Measurements from ENCODE around the gene ENTR1.

The ENTR1 gene

GRCh38 chr9:136443087-136443486 lies 32.7 kb upstream of the ENTR1 start:
- TF ChIP-seq CTCF (conservative IDR thresholded peaks at IDR 0.05) = no peak
- no peak for TF ChIP-seq ZFX (IDR thresholded peaks at IDR 0.05)
- no peak overlapping the region for H3K27ac ChIP-seq

DNA sequence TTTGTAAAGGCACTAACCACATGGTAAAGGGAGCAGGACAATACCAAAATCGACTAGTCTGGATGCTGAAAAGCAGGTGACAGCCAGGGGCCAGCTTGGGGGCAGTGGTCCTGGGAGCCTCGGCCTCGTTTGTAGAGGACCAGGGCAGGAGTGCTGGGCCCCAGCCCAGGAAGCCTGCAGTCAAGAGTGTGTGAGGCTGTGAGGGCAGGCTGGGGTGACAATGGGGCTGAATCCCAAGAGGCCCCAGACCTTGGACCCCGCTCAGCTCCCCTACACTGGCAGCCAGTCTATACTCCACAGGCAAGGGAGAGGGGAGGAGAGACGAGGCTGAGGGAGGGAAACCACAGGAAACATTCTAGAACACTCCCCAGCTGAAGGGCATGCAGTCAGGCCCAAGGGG lies 31.9 kb upstream of the ENTR1 start:
- TF ChIP-seq ZFX (IDR thresholded peaks at IDR 0.05) (no peak), CTCF (conservative IDR thresholded peaks at IDR 0.05) (no peak)
- H3K27ac ChIP-seq = no peak overlapping the region

GRCh38 chr9:136441681-136442245 lies 31.3 kb upstream of the ENTR1 start:
- H3K27ac ChIP-seq = no peak overlapping the region
- TF ChIP-seq ZFX (IDR thresholded peaks at IDR 0.05) (no peak), CTCF (conservative IDR thresholded peaks at IDR 0.05) (no peak)

GRCh38 chr9:136441191-136441680 lies 30.8 kb upstream of the ENTR1 start:
- H3K27ac ChIP-seq = no peak overlapping the region
- TF ChIP-seq CTCF (conservative IDR thresholded peaks at IDR 0.05) = no peak
- no peak for TF ChIP-seq ZFX (IDR thresholded peaks at IDR 0.05)

DNA sequence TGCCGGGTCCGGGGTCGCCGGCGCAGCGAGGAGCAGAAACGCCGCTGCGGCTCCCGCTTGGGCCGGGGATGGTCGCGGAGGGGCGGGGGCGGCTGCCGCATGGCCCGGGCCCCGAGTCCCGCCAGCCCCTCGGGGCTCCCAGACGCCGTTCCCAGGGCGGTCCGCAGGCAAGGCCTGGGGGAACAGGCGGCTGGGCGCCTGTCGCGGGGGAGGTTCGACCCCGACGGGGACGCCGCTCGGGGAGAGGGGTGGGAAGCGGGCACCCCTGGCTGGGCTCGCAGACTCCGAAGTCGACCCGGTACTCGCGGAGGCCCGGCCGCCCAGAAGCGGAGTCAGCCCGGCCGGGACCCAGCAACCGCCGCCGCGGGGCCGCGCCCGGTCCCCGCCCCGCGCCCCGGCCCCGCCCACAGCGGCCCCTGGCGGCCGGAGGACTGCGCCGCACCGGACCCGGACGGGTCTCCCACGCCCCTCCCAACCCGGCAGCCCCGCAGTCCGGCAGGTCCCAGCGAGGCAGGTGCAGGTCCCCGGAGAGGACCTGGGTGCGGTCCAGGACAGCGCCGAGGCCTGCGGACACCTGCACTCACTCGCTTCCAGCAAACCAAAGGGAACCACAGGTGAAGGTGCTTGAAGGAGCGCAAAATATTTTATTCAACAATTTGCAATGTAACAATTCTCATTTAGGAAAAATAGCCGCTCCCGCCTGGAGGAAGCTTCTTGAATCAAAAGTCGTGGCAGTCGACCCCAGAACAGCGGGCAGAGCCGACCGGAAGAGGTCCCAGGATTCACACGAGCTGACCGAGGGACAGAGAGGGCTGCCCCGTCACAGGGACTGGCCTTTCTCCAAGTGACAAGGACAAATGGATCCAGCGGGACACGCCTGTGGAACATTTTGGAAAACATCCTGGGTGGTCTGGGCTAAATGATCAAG lies 29.3 kb upstream of the ENTR1 start, which contains the start of gene INPP5E:
Gene INPP5E, minus strand, starts transcription at position 365 of the 928 bp plus-strand sequence. CDS start 426 bp downstream, outside the sequence.
- TF ChIP-seq ZFX (IDR thresholded peaks at IDR 0.05) = peak; percentile 97
- TF ChIP-seq CTCF (conservative IDR thresholded peaks at IDR 0.05) = peak; percentile 99

DNA sequence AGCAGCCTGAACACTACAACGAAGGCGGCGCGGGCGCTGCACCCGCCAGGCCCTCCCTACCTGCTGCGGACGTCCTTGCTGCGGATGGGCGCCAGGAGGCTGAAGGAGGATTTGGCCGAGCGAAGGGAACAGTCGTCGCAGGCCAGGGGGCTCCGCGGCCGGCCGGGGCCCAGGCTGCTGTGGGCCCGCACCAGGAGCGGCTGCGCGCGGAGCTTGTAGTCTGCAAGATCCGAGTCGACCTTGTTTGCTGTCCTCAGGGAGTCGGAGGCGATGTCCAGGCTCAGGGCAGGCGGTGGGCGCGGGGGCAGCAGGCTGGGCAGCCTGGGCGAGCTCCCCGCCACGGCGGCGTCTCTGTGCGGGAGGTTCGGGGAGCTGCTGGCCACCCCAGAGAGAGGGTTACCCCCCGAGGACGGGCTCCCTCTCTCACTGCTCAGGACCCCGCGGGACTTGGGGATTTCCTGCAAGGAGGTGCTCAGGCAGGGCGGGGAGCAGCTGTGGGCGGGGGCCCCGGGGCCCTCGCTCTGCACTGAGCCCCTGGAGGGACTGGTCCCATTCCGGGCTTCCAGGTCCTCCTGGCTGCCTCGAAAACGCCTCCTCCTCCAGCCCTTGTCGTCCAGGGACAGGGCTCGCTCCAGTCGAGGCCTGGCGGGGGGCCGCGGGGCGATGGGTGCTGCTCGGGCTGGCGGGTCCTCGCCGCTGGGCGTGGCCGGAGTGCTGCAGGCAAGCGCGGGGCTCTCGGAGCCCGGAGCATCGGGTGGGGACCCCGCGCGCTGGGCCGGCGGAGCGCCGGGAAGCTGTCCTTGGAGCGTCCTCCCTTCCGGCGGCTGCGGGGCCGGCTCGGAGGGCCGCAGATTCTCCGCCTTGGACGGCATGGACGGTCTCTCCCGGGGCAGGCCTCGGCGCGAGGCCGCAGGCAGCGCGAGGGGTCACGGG lies 28.4 kb upstream of the ENTR1 start:
- H3K27ac ChIP-seq = peak overlapping the region; percentile 80

More for the DNA sequence above, 29.3 kb upstream of the ENTR1 start, which contains the start of gene INPP5E:
- H3K27ac ChIP-seq = peak within 1 kb of the TSS; percentile 80

More for the DNA sequence above, 28.4 kb upstream of the ENTR1 start:
- TF ChIP-seq ZFX (IDR thresholded peaks at IDR 0.05) (no peak), CTCF (conservative IDR thresholded peaks at IDR 0.05) (no peak)

Measured in C4-2B (cell line).